PC-3 (cell line): ENCODE measurements around the gene ICE2. TPM values are rescaled to one million over a fixed set of nuclear protein-coding genes. Genes with fewer than 3 reads are reported as not detected.

ENCODE experiments used
- ATAC-seq: fragments of 200-7000 bp; cut with Tn5 transposase; 2 replicates; pipeline ENCODE4 v1.9.1; 2020; ENCODE audit warnings: mild to moderate bottlenecking, moderate library complexity
- BruUV-seq: library from RNA; stranded (reverse); fragments of 400-500 nt; replicated peaks from 2 replicates; lab custom pipeline; 2021; lab: Mats Ljungman, UMichigan
- CTCF ChIA-PET: fragments of 300-600 bp; sonication (Branson Sonifier 250); formaldehyde crosslinking; loops from one replicate; lab custom pipeline; 2022; ENCODE audit warnings: antibody characterized with exemption; lab: Charles Lee
- POLR2A ChIA-PET: fragments of 300-600 bp; sonication (Branson Sonifier 250); formaldehyde crosslinking; loops from one replicate; lab custom pipeline; 2022; ENCODE audit warnings: antibody characterized with exemption; ENCODE audit not compliant: unreplicated experiment; lab: Charles Lee
- DNase-seq: peaks from one replicate; pipeline ENCODE4 v3.0.0-alpha.2; 2015
- H2AFZ ChIP-seq: fragments of 300-600 bp; sonication (generic); 2 replicates; pipeline ENCODE4 v1.6.0; 2016; ENCODE audit warnings: antibody characterized with exemption, low read length
- H3F3A ChIP-seq: fragments of 300-600 bp; sonication (generic); one replicate; pipeline ENCODE4 v1.6.0; 2017; ENCODE audit warnings: antibody characterized with exemption, low read length, control low read depth, mild to moderate bottlenecking; ENCODE audit not compliant: unreplicated experiment
- H3K27ac ChIP-seq: fragments of 300-600 bp; sonication (generic); 2 replicates; pipeline ENCODE4 v1.5.1; 2016; ENCODE audit warnings: mild to moderate bottlenecking, low read length
- H3K27me3 ChIP-seq: fragments of 300-600 bp; sonication (generic); 2 replicates; pipeline ENCODE4 v1.6.1; 2016; ENCODE audit warnings: low read length, mixed read lengths
- H3K36me3 ChIP-seq: fragments of 300-600 bp; sonication (generic); 2 replicates; pipeline ENCODE4 v1.6.1; 2016; ENCODE audit warnings: low read depth, mixed run types, low read length, mixed read lengths
- H3K4me1 ChIP-seq: fragments of 300-600 bp; sonication (generic); 2 replicates; pipeline ENCODE4 v1.5.1; 2016; ENCODE audit warnings: low read length; ENCODE audit not compliant: insufficient read depth
- H3K4me2 ChIP-seq: fragments of 300-600 bp; sonication (generic); 2 replicates; pipeline ENCODE4 v1.6.0; 2016; ENCODE audit warnings: low read length
- H3K4me3 ChIP-seq: fragments of 300-600 bp; sonication (generic); 2 replicates; pipeline ENCODE4 v1.5.1; 2016; ENCODE audit warnings: mild to moderate bottlenecking, low read length, mixed read lengths
- H3K79me2 ChIP-seq: fragments of 300-600 bp; sonication (generic); 2 replicates; pipeline ENCODE4 v1.6.1; 2017; ENCODE audit warnings: low read length, mixed read lengths
- H3K9ac ChIP-seq: fragments of 300-600 bp; sonication (generic); 2 replicates; pipeline ENCODE4 v1.6.0; 2016; ENCODE audit warnings: mild to moderate bottlenecking, low read length
- H3K9me2 ChIP-seq: fragments of 300-600 bp; sonication (generic); replicated peaks from 2 replicates; pipeline ENCODE4 v1.6.1; 2016; ENCODE audit warnings: mixed run types, low read length, mixed read lengths
- H3K9me3 ChIP-seq: fragments of 300-600 bp; sonication (generic); 2 replicates; pipeline ENCODE4 v1.6.1; 2016; ENCODE audit warnings: low read length, mixed read lengths
- H4K20me1 ChIP-seq: fragments of 300-600 bp; sonication (generic); 2 replicates; pipeline ENCODE4 v1.6.1; 2016; ENCODE audit warnings: low read length, mixed read lengths
- EZH2 ChIP-seq: fragments of 300-600 bp; sonication (generic); IDR thresholded peaks from one replicate; pipeline ENCODE4 v1.6.1; 2017; ENCODE audit warnings: antibody characterized with exemption, mild to moderate bottlenecking, low read length; ENCODE audit not compliant: unreplicated experiment
- EZH2phosphoT487 ChIP-seq: fragments of 300-600 bp; sonication (generic); IDR thresholded peaks from 2 replicates; pipeline ENCODE4 v1.6.1; 2018; ENCODE audit warnings: mild to moderate bottlenecking, antibody characterized with exemption, low read length, borderline replicate concordance
- intact Hi-C: fragments of 100-400 bp; cut with micrococcal nuclease; formaldehyde crosslinking; loops from 2 replicates; pipeline ENCODE4 v1.9.0; 2023
- total RNA-seq: library from RNA; depleted of rRNA; stranded (reverse); fragments of >200 nt; gene quantifications from 2 replicates; pipeline ENCODE4 v1.2.3, GENCODE V29; 2014
- TF ChIP-seq, protein P1 (sequence below): fragments of 300-600 bp; sonication (generic); conservative IDR thresholded peaks from 2 replicates; pipeline ENCODE4 v1.5.1; 2017; ENCODE audit warnings: antibody characterized with exemption, low read depth, mild to moderate bottlenecking, low read length

Gene ICE2
- total RNA-seq, 1 experiment from 2014 or later: 14.8 TPM

DNA sequence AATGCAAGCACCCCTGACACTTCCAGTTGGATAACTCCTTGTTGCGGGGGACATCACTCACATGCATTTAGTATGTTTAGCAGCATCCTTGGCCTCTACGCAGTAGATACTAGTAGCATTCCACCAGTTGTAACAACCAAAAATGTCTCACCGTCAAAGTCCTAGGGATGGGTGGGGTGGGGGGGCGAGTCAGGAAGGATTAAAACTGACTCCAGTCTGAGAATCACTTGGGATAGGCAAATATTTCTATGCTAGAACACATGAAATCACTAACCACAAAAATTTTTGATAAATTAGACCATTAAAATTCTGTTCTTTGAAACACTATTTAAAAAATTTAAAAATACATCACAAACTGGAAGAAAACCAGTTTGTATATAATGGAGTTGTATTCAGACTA lies 18.0 kb downstream of the ICE2 start:
- no peaks in the 10 kb centered on the region for H3K27me3 ChIP-seq
- H4K20me1 ChIP-seq: no peaks in the 10 kb centered on the region
- H3K9me3 ChIP-seq: no peaks in the 10 kb centered on the region
- POLR2A ChIA-PET: no interaction called here
- H3K4me1 ChIP-seq: no peaks in the 10 kb centered on the region
- H3K36me3 ChIP-seq: peaks cover 4% of the 10 kb centered on the region; the same call in 1 of the 2 replicates
- TF ChIP-seq, protein P1, sequence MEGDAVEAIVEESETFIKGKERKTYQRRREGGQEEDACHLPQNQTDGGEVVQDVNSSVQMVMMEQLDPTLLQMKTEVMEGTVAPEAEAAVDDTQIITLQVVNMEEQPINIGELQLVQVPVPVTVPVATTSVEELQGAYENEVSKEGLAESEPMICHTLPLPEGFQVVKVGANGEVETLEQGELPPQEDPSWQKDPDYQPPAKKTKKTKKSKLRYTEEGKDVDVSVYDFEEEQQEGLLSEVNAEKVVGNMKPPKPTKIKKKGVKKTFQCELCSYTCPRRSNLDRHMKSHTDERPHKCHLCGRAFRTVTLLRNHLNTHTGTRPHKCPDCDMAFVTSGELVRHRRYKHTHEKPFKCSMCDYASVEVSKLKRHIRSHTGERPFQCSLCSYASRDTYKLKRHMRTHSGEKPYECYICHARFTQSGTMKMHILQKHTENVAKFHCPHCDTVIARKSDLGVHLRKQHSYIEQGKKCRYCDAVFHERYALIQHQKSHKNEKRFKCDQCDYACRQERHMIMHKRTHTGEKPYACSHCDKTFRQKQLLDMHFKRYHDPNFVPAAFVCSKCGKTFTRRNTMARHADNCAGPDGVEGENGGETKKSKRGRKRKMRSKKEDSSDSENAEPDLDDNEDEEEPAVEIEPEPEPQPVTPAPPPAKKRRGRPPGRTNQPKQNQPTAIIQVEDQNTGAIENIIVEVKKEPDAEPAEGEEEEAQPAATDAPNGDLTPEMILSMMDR: no peak
- TF ChIP-seq EZH2phosphoT487 (no peak), EZH2 (no peak)
- no peak overlapping the region for H3K4me2 ChIP-seq
- no peak overlapping the region for H3K4me3 ChIP-seq
- no peaks in the 10 kb centered on the region for H3K9me2 ChIP-seq
- no TSS peak for BruUV-seq
- H3K27ac ChIP-seq: no peak overlapping the region
- no peaks in the 10 kb centered on the region for H3K79me2 ChIP-seq
- H3F3A ChIP-seq: no peaks in the 10 kb centered on the region
- intact Hi-C loops: no loop called here
- DNase-seq (no peak), ATAC-seq (no peak)
- CTCF ChIA-PET: no interaction called here
- no peak overlapping the region for H2AFZ ChIP-seq
- H3K9ac ChIP-seq: no peak overlapping the region

DNA sequence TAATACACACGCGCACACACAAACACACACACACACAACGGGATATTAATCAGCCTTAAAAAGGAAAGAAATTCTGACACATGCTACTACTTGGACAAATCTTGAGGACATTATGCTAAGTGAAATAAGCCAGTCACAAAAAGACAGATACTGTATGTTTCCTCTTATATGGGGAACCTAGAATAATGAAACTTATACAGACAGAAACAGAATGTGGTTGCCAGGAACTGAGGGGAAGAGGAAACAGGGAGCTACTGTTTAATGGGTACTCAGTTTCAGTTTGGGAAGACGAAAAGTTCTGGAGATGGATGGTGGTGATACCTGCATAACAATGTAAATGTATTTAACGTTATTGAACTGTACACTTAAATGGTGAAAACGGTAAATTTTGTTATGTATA lies 20.2 kb downstream of the ICE2 start:
- Histone ChIP-seq H3K36me3 (peaks cover 15% of the 10 kb centered on the region), H3K9me3 (no peaks in the 10 kb centered on the region), H3K4me3 (no peak overlapping the region), H4K20me1 (no peaks in the 10 kb centered on the region), H2AFZ (no peak overlapping the region), H3K9me2 (no peaks in the 10 kb centered on the region), H3K27me3 (no peaks in the 10 kb centered on the region), H3K4me1 (no peaks in the 10 kb centered on the region), H3F3A (no peaks in the 10 kb centered on the region), H3K4me2 (no peak overlapping the region), H3K9ac (no peak overlapping the region), H3K79me2 (no peaks in the 10 kb centered on the region), H3K27ac (no peak overlapping the region)
- ChIA-PET POLR2A (no interaction called here), CTCF (no interaction called here)
- TF ChIP-seq, protein P1: no peak
- no peak for TF ChIP-seq EZH2phosphoT487
- no peak for TF ChIP-seq EZH2
- DNase-seq (no peak), ATAC-seq (no peak)
- intact Hi-C loops: no loop called here
- no TSS peak for BruUV-seq

DNA sequence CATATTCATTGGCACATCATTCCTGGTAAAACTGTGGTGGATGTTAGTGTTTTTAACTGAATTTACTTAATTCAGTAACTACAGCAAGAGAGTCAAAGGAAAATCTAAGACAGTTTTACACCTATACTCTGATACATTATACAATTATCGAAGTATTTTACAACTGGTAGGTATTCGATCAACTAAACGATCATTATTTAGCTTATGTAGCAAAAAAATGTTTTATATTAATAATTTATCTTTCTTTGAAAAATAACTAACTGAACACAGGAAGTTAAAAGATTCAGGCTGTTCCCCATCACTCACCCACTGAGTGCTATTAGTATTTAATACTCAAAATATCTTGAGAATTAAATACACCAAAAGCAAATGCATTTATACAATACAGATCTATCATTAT lies 21.0 kb downstream of the ICE2 start:
- Histone ChIP-seq H3K9me3 (no peaks in the 10 kb centered on the region), H4K20me1 (no peaks in the 10 kb centered on the region), H3K36me3 (peaks cover 15% of the 10 kb centered on the region), H3K27ac (no peak overlapping the region), H3K9ac (no peak overlapping the region), H3K4me2 (no peak overlapping the region), H3K79me2 (no peaks in the 10 kb centered on the region), H3K9me2 (no peaks in the 10 kb centered on the region), H3K4me1 (no peaks in the 10 kb centered on the region), H3F3A (no peaks in the 10 kb centered on the region), H2AFZ (no peak overlapping the region), H3K27me3 (no peaks in the 10 kb centered on the region), H3K4me3 (no peak overlapping the region)
- DNase-seq: no peak
- POLR2A ChIA-PET: interaction anchor here (0.6 kb wide), 1 partner anchor 14 kb away, joined by 4 read pairs; no protein-coding TSS in a partner anchor
- BruUV-seq: no TSS peak
- TF ChIP-seq EZH2 (no peak), EZH2phosphoT487 (no peak)
- TF ChIP-seq, protein P1: no peak
- CTCF ChIA-PET: no interaction called here
- intact Hi-C loops: no loop called here
- no peak for ATAC-seq
